ENCODE data around the gene P2RX2. TPM values are rescaled to one million over a fixed set of nuclear protein-coding genes. Genes with fewer than 3 reads are reported as not detected.

Gene P2RX2
- total RNA-seq, 2 donors from 2014 or later, result 1.0 TPM; not detected in 1

GRCh38 chr12:132617135-132617701, 1.4 kb upstream of the P2RX2 start:
- Histone ChIP-seq H3K27me3 (peaks cover 0 to 17% of the 10 kb centered on the region in 2 donors), H3K4me1 (peaks cover 4% of the 10 kb centered on the region), H3K36me3 (replicated peaks in 1 of 2; ENCODE audit: insufficient read depth in 1 of 2, low read depth in 2 of 2) (no peaks in the 10 kb centered on the region), H3K27ac (no peak overlapping the region), H3K9me3 (no peaks in the 10 kb centered on the region), H3K4me3 (no peak overlapping the region)
- intact Hi-C loops (cut with DNase I), result loop anchor here (10.0 kb wide), 1 partner anchor 462 kb away; no protein-coding TSS in a partner anchor
- DNase-seq, result no peak
- no peak for ATAC-seq
- TF ChIP-seq CTCF (IDR thresholded peaks at IDR 0.05), result no peak
- WGBS, 2 donors, result 57 to 86% methylated on average over 3 to 4 of the region's 4 CpGs

- Histone ChIP-seq H3K27me3 (peaks cover 0 to 17% of the 10 kb centered on the region in 2 donors), H3K27ac (no peak overlapping the region), H3K4me3 (no peak overlapping the region), H3K9me3 (no peaks in the 10 kb centered on the region), H3K36me3 (replicated peaks in 1 of 2; ENCODE audit: insufficient read depth in 1 of 2, low read depth in 2 of 2) (no peaks in the 10 kb centered on the region), H3K4me1 (peaks cover 4% of the 10 kb centered on the region)
- ATAC-seq (no peak), DNase-seq (peak in 1 of 4 donors; percentile 20)
- WGBS, 2 donors, result 7 to 25% methylated on average over 19 to 51 of the region's 51 CpGs
- intact Hi-C loops (cut with DNase I), result loop anchor here (10.0 kb wide), 1 partner anchor 463 kb away; no protein-coding TSS in a partner anchor
- no peak for TF ChIP-seq POLR2A (IDR thresholded peaks at IDR 0.05)
- TF ChIP-seq CTCF (IDR thresholded peaks at IDR 0.05), result no peak
Observed at GRCh38 chr12:132617822-132618682, 524 bp upstream of the P2RX2 start.

- no peak for ATAC-seq
- H3K4me3 ChIP-seq, result no peak overlapping the region
- WGBS, 2 donors, result 7% methylated on average over 6 of the region's 28 CpGs; no CpG with 5 or more reads in 1 of the 2 donors
- peaks cover 0 to 17% of the 10 kb centered on the region in 2 donors for H3K27me3 ChIP-seq
- H3K27ac ChIP-seq, result no peak overlapping the region
- TF ChIP-seq POLR2A (IDR thresholded peaks at IDR 0.05) (no peak), CTCF (IDR thresholded peaks at IDR 0.05) (no peak)
- intact Hi-C loops (cut with DNase I), result loop anchor here (10.0 kb wide), 1 partner anchor 464 kb away; no protein-coding TSS in a partner anchor
- peaks cover 4% of the 10 kb centered on the region for H3K4me1 ChIP-seq
- H3K36me3 ChIP-seq (replicated peaks in 1 of 2; ENCODE audit: insufficient read depth in 1 of 2, low read depth in 2 of 2), result no peaks in the 10 kb centered on the region
- H3K9me3 ChIP-seq, result no peaks in the 10 kb centered on the region
- DNase-seq, result no peak
Observed at GRCh38 chr12:132619071-132619385, 452 bp downstream of the P2RX2 start.

GRCh38 chr12:132619386-132620112, 973 bp downstream of the P2RX2 start:
- intact Hi-C loops (cut with DNase I), result loop anchor here (10.0 kb wide), 1 partner anchor 465 kb away; no protein-coding TSS in a partner anchor
- Histone ChIP-seq H3K9me3 (no peaks in the 10 kb centered on the region), H3K27ac (no peak overlapping the region), H3K36me3 (replicated peaks in 1 of 2; ENCODE audit: insufficient read depth in 1 of 2, low read depth in 2 of 2) (peaks cover 0 to 4% of the 10 kb centered on the region in 2 donors), H3K27me3 (peaks cover 0 to 17% of the 10 kb centered on the region in 2 donors), H3K4me1 (peaks cover 4% of the 10 kb centered on the region), H3K4me3 (no peak overlapping the region)
- WGBS, 2 donors, result 10 to 19% methylated on average over 10 to 45 of the region's 53 CpGs
- ATAC-seq (no peak), DNase-seq (peak in 1 of 4 donors; percentile 24)
- TF ChIP-seq POLR2A (IDR thresholded peaks at IDR 0.05) (no peak), CTCF (IDR thresholded peaks at IDR 0.05) (no peak)

Measured in body of pancreas (tissue), 4 donors.